Astrocyte of the cerebellum (primary cell): ENCODE data around the gene WDR36.

ENCODE experiments used
- DNase-seq: peaks from one replicate; pipeline ENCODE4 v3.0.0-alpha.2; 2011; ENCODE audit warnings: low read depth
- H3K4me3 ChIP-seq: 2 replicates; pipeline ENCODE4 v1.5.1; 2011; ENCODE audit warnings: mild to moderate bottlenecking, low read depth, low read length, moderate library complexity
- CTCF ChIP-seq: IDR thresholded peaks from 2 replicates; pipeline ENCODE4 v1.5.1; 2012; ENCODE audit warnings: low read length, low read depth, moderate library complexity, mild to moderate bottlenecking; ENCODE audit errors: missing control alignments
- in situ Hi-C: cut with HindIII; loops from 2 replicates; pipeline ENCODE4 v1.10.0; 2017; ENCODE audit warnings: low sequenced_read_pairs

The WDR36 gene

GRCh38 chr5:111153483-111153882 is 61.3 kb downstream of the WDR36 start:
- no peak for TF ChIP-seq CTCF
- in situ Hi-C loops: no loop called here
- DNase-seq: no peak
- no peak overlapping the region for H3K4me3 ChIP-seq

DNA sequence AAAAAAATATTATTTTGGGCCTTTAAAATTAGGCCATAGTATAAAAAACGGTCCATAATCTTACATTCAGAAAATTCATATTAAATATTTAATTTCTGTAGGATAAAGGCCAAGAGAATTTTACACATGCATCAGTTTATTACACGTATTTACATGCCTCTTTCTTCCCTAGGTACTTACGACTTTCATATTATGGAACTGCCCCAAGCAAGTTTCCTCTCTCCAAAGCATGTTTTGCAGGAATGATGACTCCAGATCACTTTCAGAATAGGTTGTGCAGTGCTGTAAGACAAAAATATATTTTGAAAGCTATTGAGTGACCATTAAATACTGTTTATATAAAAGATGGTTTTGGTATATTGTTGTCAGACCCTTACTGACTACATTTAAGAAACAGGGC is 61.8 kb downstream of the WDR36 start:
- no peak for TF ChIP-seq CTCF
- in situ Hi-C loops: no loop called here
- no peak for DNase-seq
- no peak overlapping the region for H3K4me3 ChIP-seq

GRCh38 chr5:111158105-111158744 is 66.1 kb downstream of the WDR36 start:
- in situ Hi-C loops: no loop called here
- TF ChIP-seq CTCF: peak; percentile 100
- no peak overlapping the region for H3K4me3 ChIP-seq
- DNase-seq: peak; percentile 68

DNA sequence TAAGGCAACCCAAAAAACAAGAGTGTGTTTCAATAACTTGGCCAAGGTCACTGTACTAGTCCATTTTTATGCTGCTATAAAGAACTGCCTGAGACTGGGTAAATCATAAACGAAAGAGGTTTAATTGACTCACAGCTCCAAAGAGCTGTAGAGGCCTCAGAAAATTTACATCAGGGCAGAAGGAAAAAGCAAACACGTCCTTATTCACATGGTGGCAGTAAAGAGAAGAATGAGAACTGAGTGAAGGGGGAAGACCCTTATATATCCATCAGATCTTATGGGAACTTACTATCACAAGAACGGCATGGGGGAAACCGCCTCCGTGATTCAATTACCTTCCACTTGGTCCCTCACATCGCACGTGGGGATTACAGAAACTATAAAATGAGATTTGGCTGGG is 67.7 kb downstream of the WDR36 start:
- in situ Hi-C loops: no loop called here
- TF ChIP-seq CTCF: peak; percentile 21
- H3K4me3 ChIP-seq: no peak overlapping the region
- DNase-seq: no peak

DNA sequence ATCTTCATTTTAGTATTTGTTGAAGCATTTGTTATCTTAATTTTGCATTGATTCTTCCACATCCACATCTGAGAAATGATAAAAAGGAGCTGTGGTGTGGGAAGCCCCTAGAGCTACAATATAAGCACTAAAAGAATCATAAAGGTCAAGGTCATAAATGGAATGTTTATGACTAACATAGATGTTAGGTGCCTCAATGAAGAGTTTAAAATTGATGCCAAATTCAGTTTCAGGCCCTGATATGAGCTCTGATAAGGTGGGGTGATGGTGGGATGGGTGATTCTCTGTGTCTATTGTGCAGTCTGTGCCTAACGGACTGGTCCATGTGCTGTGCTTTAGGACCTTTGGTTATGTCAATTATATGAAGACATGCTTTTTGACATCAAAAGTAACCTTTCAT is 70.9 kb downstream of the WDR36 start:
- no peak for TF ChIP-seq CTCF
- H3K4me3 ChIP-seq: no peak overlapping the region
- in situ Hi-C loops: no loop called here
- DNase-seq: no peak

DNA sequence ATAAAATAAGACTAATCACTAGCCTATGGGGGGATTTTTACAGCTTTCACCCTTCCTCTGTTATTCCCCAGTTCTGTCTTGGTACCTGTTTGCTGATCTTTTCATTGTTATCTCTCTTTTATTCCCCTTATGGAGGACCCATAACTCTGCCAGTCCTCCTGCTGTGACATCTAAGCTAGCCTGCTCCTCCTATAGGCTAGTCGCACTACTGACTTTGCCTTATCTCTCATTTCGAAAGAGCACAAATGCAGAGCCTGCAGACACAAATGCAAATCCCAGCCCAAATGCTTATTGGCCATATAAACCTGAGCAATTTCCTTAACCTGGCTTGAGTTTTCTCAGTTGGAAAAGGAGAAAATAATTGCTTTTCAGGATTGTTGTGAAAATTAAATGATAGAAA is 72.9 kb downstream of the WDR36 start:
- DNase-seq: no peak
- in situ Hi-C loops: no loop called here
- H3K4me3 ChIP-seq: no peak overlapping the region
- no peak for TF ChIP-seq CTCF
